Inflammatory macrophage treated with lipopolysaccharide for 1 hour (primary cell): ENCODE data around the gene HLA-DQB2.

Source experiments
- DNase-seq, 2 donors: peaks; one replicate each; pipeline ENCODE4 v3.0.0-alpha.2; 2020 to 2022

HLA-DQB2 gene

DNA sequence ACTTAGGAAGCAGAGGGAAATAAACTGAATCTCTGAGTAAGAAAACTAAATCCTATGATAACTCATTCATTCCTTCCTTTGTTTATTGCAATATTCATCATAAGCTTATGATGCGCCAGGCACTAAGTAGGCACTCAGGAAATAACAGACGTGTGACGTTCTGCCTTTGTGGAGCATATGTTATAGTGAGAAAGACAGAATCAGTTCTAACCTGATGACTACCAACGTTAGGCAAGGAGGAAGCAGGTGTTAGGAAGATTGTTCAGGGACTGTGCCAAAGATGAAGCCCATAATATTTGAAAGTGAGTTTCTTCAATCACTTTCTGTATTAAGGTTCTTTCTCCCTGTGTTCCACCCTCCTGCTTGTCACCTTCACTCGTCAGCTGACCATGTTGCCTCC is 18.6 kb downstream of the HLA-DQB2 start:
- DNase-seq: no peak

DNA sequence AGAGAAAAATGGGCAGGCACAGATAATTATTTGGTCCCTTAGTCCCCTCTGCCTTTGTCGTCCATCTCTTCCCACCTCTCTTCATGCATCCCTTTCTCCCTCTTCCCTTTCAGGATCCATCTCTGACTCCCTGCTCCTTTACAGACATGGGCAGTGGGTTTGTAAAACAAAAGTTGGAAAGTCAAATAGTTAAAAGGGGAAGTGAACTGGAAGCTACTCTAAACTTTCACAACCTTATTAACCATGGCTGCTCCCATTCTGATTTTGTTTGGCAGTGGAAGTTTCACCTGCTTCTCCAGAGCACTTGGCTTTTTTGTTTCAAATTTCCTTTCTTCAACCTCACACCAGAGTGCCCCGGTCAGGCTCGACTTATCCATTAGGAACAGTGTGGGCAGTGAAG is 21.0 kb downstream of the HLA-DQB2 start:
- no peak for DNase-seq

DNA sequence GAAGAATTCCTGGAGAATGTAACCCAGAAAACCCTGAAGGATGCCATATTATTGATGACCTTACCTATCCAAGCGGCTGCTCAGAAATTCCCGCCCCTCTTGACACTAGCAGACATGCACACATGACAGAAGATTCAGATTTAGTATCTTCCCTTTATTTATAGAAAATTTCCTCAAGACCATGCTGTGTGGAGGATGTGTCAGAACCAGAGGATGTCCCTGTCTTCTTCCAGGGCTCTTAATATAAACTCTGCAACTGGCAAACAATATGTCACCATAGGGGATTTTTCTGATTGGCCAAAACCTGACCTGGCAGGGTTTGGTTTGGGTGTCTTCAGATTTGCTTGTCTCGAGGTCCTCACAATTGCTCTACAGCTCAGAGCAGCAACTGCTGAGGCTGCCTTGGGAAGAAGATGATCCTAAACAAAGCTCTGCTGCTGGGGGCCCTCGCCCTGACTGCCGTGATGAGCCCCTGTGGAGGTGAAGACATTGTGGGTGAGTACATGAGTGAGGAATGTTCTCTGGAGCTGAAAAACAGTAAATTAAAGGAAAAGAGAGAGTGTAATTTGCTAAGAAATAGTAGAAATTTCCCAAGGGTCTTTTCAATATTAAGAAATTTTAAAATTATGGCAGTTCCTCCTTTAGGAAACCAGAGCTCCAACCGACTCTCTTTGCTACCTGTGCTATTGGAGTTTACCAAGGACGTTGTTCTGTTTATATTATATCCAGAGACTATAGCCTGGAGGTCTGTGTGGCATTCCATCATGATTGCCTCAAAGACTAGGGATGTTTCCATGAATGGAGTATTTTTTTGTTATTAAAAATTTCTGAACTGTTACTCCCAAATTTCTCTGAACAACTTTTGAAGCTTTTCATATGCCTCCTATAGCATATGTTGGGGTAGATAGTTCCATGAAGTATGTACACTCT is 22.0 kb downstream of the HLA-DQB2 start, which contains the start of gene HLA-DQA2:
HLA-DQA2 (plus strand) TSS at position 361 of the 930 bp plus-strand sequence; CDS start at position 414, 53 bp downstream.
- DNase-seq: peak; percentile 29 to 78

DNA sequence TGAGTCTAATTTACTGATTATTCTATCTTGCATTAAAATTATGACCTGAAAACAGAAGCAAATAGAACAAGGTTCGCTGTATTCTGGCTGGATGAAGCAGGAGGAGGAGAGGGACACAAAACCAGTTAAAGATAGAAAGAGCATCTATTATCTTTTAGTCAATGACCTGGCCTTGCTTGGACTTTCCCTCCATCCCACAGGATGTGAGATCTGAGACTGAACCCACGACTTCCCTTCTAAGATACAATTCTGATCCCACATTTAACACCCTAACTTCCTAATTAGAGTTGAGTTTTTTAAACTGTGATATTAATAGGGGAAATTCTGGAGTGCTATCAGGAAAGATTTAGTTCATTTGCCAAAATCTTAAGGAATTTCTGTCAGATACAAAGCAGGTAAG is 25.2 kb downstream of the HLA-DQB2 start:
- DNase-seq: peak in 1 of 2 donors; percentile 60

DNA sequence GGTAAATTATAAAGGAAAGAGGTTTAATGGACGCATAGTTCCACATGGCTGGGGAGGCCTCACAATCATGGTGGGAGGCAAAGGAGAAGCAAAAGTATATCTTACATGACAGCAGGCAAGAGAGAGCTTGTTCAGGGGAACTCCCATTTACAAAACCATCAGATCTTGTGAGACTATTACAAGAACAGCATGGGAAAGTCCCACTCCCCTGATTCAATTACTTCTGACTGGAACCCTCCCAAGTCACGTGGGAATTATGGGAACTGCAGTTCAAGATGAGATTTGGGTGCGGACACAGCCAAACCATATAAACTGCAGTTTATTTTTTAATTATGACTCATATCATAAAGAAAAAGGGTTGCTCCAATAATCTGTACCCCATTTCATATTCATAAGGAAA is 44.5 kb downstream of the HLA-DQB2 start:
- DNase-seq: peak; percentile 82 to 93

DNA sequence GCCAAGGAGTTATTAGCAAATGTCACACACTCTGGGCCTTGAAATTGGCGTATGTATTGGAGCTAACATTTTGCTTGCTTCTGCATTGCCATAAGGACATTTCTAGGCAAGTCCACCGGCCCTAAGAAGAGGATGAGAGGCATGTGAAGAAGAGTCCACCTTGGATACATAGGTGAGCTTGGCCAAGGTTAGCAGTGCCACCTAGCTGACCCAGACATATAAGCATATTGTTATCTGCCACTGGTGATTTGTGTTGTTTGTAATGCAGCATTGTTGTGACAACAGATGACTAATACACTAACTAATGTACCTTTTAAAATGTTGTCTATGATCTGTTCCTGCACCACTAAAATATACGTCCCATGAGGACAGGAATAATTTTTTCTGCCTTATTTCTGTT is 46.9 kb downstream of the HLA-DQB2 start:
- DNase-seq: no peak

DNA sequence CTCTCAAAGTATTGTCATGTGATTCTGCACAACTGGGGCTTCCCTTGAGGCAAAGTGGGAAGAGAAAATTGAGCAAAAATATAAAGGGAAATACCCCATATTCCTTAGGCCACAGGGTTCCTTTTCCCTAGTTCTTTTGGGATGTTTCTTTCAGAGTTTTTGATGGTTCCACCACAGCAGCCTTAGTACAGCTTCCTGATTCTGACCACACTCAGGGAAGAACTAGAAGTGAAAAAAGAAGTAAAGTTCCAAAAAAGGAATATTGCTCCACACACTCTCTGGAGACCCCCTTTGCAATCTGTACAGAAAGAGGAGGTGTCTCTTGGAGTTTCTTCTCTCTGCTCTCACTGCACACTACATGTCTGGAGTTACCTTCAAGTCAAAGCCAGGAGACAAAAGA is 50.1 kb downstream of the HLA-DQB2 start:
- DNase-seq: peak; percentile 22 to 65

DNA sequence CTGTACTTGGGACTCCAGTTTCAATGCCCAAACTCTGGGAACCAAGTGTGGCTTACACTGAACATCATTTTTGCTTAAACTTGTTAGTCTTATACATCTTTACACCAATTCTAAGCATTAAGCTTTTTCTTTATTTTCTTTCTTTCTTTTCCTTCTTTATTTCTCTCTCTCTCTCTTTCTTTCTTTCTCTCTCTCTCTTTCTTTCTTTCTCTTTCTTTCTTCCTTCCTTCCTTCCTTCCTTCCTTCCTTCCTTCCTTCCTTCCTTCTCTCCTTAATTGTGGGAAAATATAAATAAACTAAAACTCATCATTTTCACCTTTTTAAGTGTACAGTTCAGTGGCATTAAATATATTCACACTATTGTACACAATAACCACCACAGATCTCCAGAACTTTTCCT is 53.7 kb downstream of the HLA-DQB2 start:
- no peak for DNase-seq
